ENCODE measurements around the gene TMEM38B. TPM values are rescaled to one million over a fixed set of nuclear protein-coding genes. Genes with fewer than 3 reads are reported as not detected.

Gene TMEM38B
- total RNA-seq, 1 experiment from 2014 or later: 22.6 TPM

GRCh38 chr9:105686936-105687335 is 7.4 kb upstream of the TMEM38B start:
- TF ChIP-seq, protein P1, sequence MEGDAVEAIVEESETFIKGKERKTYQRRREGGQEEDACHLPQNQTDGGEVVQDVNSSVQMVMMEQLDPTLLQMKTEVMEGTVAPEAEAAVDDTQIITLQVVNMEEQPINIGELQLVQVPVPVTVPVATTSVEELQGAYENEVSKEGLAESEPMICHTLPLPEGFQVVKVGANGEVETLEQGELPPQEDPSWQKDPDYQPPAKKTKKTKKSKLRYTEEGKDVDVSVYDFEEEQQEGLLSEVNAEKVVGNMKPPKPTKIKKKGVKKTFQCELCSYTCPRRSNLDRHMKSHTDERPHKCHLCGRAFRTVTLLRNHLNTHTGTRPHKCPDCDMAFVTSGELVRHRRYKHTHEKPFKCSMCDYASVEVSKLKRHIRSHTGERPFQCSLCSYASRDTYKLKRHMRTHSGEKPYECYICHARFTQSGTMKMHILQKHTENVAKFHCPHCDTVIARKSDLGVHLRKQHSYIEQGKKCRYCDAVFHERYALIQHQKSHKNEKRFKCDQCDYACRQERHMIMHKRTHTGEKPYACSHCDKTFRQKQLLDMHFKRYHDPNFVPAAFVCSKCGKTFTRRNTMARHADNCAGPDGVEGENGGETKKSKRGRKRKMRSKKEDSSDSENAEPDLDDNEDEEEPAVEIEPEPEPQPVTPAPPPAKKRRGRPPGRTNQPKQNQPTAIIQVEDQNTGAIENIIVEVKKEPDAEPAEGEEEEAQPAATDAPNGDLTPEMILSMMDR (conservative IDR thresholded peaks at IDR 0.05; ENCODE audit: low read depth, low read length): no peak
- TF ChIP-seq EZH2 (IDR thresholded peaks at IDR 0.05; ENCODE audit: borderline replicate concordance, low read depth, low read length, poor library complexity, severe bottlenecking): no peak
- Histone ChIP-seq H3K36me3 (ENCODE audit: insufficient read depth, low read length, poor library complexity, severe bottlenecking) (no peaks in the 10 kb centered on the region), H3K27ac (ENCODE audit: low read depth, low read length, poor library complexity, severe bottlenecking) (no peak overlapping the region), H3K9me3 (ENCODE audit: low read depth, low read length, poor library complexity, severe bottlenecking) (no peaks in the 10 kb centered on the region), H3K4me1 (ENCODE audit: insufficient read depth, low read length, poor library complexity, severe bottlenecking) (no peaks in the 10 kb centered on the region), H3K27me3 (replicated peaks; ENCODE audit: insufficient read depth, low read depth, low read length, poor library complexity) (peaks cover 13% of the 10 kb centered on the region), H3K4me3 (ENCODE audit: low read depth, low read length, poor library complexity, severe bottlenecking) (no peak overlapping the region)
- DNase-seq (ENCODE audit: low spot score): no peak
- ChIA-PET CTCF (no interaction called here), POLR2A (ENCODE audit: low non-redundant PET) (no interaction called here)
- intact Hi-C loops (cut with micrococcal nuclease; ENCODE audit: unreplicated experiment): no loop called here
- no TSS peak for BruUV-seq (replicated peaks)

DNA sequence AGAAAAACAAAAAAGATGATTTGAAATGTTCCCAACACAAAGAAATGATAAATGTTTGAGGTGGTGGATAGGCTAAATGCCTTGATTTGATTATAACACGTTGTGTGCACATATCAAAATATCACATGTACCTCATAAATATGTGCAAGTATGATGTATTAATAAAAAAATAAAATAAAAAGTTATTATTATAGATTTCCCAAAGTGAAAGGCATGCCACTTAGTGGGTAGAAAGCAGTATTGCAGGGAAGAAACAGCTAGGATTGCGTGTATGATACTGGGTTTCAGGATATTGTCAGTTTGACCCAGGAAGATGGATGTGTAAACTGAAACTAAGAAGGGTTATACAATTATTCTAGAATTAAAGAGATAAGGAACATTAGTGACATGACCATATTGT is 3.6 kb upstream of the TMEM38B start:
- Histone ChIP-seq H3K36me3 (ENCODE audit: insufficient read depth, low read length, poor library complexity, severe bottlenecking) (no peaks in the 10 kb centered on the region), H3K27ac (ENCODE audit: low read depth, low read length, poor library complexity, severe bottlenecking) (no peak overlapping the region), H3K9me3 (ENCODE audit: low read depth, low read length, poor library complexity, severe bottlenecking) (no peaks in the 10 kb centered on the region), H3K4me3 (ENCODE audit: low read depth, low read length, poor library complexity, severe bottlenecking) (no peak overlapping the region), H3K27me3 (replicated peaks; ENCODE audit: insufficient read depth, low read depth, low read length, poor library complexity) (peaks cover 28% of the 10 kb centered on the region), H3K4me1 (ENCODE audit: insufficient read depth, low read length, poor library complexity, severe bottlenecking) (peaks cover 4% of the 10 kb centered on the region)
- TF ChIP-seq, protein P1 (conservative IDR thresholded peaks at IDR 0.05; ENCODE audit: low read depth, low read length): peak; percentile 56
- no peak for TF ChIP-seq EZH2 (IDR thresholded peaks at IDR 0.05; ENCODE audit: borderline replicate concordance, low read depth, low read length, poor library complexity, severe bottlenecking)
- no TSS peak for BruUV-seq (replicated peaks)
- intact Hi-C loops (cut with micrococcal nuclease; ENCODE audit: unreplicated experiment): loop anchor here (10.0 kb wide), 1 partner anchor 266 kb away; no protein-coding TSS in a partner anchor
- CTCF ChIA-PET: no interaction called here
- POLR2A ChIA-PET (ENCODE audit: low non-redundant PET): no interaction called here
- DNase-seq (ENCODE audit: low spot score): no peak

GRCh38 chr9:105693435-105694189 is 729 bp upstream of the TMEM38B start:
- Histone ChIP-seq H3K9me3 (ENCODE audit: low read depth, low read length, poor library complexity, severe bottlenecking) (no peaks in the 10 kb centered on the region), H3K27me3 (replicated peaks; ENCODE audit: insufficient read depth, low read depth, low read length, poor library complexity) (peaks cover 28% of the 10 kb centered on the region), H3K4me3 (ENCODE audit: low read depth, low read length, poor library complexity, severe bottlenecking) (peak overlapping the region; percentile 61), H3K36me3 (ENCODE audit: insufficient read depth, low read length, poor library complexity, severe bottlenecking) (no peaks in the 10 kb centered on the region), H3K27ac (ENCODE audit: low read depth, low read length, poor library complexity, severe bottlenecking) (no peak overlapping the region), H3K4me1 (ENCODE audit: insufficient read depth, low read length, poor library complexity, severe bottlenecking) (peaks cover 4% of the 10 kb centered on the region)
- no TSS peak for BruUV-seq (replicated peaks)
- intact Hi-C loops (cut with micrococcal nuclease; ENCODE audit: unreplicated experiment): loop anchor here (10.0 kb wide), 1 partner anchor 269 kb away; no protein-coding TSS in a partner anchor
- ChIA-PET CTCF (no interaction called here), POLR2A (ENCODE audit: low non-redundant PET) (no interaction called here)
- DNase-seq (ENCODE audit: low spot score): no peak
- TF ChIP-seq, protein P1 (conservative IDR thresholded peaks at IDR 0.05; ENCODE audit: low read depth, low read length): no peak
